GM13976 (cell line): Measurements from ENCODE around the gene FHDC1.

Experiments used
- DNase-seq: peaks from one replicate; pipeline ENCODE4 v3.0.0; 2012; ENCODE audit warnings: low spot score
- in situ Hi-C: fragments of 300-500 bp; cut with MboI; formaldehyde crosslinking; loops from one replicate; pipeline ENCODE4 v1.12.0; 2022; ENCODE audit warnings: low sequenced_read_pairs, mixed read lengths, inconsistent platforms; ENCODE audit not compliant: unreplicated experiment
- TF ChIP-seq, protein P1 (sequence below): IDR thresholded peaks from 2 replicates; pipeline ENCODE4 v1.5.1; 2012; ENCODE audit warnings: borderline replicate concordance, mild to moderate bottlenecking; ENCODE audit not compliant: insufficient read depth; ENCODE audit errors: extremely low read depth, missing control alignments, control extremely low read depth

The FHDC1 gene

DNA sequence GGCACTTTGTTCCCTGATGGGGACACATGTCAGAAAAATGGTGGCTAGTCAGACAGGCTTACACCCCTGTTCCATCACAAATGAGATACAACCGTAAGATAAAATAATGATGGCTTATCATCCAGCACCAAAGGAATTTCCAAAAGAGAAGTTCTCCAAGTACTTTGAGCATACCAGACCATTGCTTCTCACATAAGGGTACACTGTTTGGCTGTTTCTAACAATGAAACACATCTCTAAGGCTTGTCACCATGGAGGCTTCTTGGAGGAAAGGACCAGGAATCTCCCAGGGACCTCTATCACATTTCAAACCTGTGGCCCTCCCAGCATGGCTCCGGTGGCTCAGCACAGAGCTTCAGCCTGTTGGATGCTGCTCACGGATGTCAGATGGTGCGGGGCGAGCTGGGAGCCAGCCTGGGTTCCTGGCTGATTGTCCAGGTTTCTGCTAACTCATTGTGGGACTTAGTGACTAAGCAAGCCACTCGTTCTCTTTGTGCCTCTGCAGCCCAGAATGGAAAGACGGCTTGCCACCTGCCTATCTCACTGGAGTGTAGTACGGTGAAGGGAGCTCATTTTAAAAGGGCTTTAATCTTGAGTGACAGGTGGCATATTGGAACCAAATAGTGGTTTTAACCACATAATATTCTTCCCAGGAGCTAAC is 54.5 kb downstream of the FHDC1 start:
- DNase-seq: no peak
- in situ Hi-C loops: no loop called here
- TF ChIP-seq, protein P1, sequence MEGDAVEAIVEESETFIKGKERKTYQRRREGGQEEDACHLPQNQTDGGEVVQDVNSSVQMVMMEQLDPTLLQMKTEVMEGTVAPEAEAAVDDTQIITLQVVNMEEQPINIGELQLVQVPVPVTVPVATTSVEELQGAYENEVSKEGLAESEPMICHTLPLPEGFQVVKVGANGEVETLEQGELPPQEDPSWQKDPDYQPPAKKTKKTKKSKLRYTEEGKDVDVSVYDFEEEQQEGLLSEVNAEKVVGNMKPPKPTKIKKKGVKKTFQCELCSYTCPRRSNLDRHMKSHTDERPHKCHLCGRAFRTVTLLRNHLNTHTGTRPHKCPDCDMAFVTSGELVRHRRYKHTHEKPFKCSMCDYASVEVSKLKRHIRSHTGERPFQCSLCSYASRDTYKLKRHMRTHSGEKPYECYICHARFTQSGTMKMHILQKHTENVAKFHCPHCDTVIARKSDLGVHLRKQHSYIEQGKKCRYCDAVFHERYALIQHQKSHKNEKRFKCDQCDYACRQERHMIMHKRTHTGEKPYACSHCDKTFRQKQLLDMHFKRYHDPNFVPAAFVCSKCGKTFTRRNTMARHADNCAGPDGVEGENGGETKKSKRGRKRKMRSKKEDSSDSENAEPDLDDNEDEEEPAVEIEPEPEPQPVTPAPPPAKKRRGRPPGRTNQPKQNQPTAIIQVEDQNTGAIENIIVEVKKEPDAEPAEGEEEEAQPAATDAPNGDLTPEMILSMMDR: no peak

- in situ Hi-C loops: no loop called here
- no peak for DNase-seq
- TF ChIP-seq, protein P1: no peak
Observed at GRCh38 chr4:152991398-152991797, 55.3 kb downstream of the FHDC1 start.

DNA sequence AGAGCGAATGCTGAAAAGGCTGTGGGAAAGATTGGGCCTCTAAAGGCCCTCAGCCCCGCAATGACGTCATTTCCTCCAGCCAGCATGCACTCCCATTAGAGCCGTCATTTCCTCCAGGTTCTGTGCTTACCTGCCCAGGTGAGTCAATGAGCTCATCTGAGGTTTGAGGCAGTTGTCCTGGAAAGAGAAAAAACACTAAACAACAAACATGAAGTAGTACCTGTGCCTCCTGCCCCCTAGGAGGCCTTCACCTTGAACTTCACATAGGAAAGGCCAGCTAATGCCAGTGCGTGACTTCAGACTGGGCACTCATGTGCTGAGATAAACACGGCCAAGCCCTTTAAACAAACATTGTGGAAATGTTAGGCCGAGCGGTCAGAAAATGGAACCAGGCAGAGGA is 55.9 kb downstream of the FHDC1 start:
- DNase-seq: no peak
- TF ChIP-seq, protein P1: no peak
- in situ Hi-C loops: no loop called here

DNA sequence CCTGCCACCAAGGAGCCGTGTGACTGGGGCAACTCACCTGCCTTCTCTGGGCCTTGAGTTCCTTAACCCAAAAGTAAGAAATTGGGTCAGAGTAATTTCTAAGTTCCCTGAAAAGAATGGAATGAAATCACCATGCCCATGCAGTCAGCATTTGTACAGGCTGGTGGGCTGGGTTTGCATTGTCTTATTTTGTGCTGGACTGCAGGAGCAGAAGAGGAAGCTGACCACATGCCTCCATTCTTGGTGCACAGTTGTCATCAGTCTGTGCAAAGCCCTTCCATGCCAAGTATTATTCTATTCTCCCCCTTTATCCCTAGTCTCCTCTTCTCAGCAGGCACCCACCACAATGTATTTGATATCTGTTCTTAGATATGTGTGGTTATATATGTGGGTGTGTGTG is 56.3 kb downstream of the FHDC1 start:
- no peak for DNase-seq
- TF ChIP-seq, protein P1: no peak
- in situ Hi-C loops: no loop called here

DNA sequence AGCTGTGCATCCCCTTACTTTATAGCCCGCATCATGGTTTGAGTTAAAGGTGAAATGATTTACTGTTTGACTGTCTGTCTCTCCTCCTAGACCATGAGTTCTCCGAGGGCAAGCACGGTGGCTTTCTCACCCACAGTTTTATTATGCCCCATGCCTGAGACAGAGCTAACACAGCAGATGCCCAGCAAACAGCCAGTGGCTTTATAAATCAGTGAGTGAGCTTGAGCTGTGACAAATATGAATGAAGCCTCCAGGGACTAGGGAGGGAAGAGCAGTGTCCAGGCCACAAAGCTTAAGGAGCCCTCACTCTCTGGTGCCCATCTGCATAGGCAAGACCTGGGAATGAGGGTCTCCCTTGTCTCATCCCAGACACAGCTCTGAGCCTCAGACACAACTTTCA is 57.9 kb downstream of the FHDC1 start:
- in situ Hi-C loops: no loop called here
- TF ChIP-seq, protein P1: no peak
- DNase-seq: no peak

DNA sequence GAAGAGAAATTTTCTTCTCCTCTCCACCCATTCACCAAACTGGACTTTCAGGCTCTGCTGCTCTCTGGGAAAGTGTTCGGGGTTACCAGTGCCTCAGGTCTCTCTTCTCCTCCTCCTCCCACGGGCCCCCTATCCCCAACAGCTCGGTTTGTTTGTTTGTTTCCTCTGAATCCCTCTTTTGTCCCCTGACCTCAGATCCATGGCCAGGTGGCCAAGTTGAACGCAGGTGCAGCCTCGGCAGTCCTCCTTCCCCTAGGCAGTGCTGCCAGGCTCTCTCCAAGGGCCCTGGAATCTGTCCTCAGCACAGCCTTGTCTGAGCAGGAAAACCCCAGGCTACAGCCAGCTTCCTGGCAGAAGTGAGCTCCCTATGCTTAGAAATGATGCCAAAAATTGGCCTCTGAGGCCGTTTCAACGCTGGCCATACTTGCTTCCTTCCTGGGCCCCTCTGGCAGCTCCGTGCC is 60.0 kb downstream of the FHDC1 start:
- TF ChIP-seq, protein P1: no peak
- in situ Hi-C loops: no loop called here

GRCh38 chr4:152996672-152997071 is 60.5 kb downstream of the FHDC1 start:
- in situ Hi-C loops: no loop called here
- DNase-seq: no peak

More for the DNA sequence above, 60.0 kb downstream of the FHDC1 start:
- no peak for DNase-seq

More at GRCh38 chr4:152996672-152997071, 60.5 kb downstream of the FHDC1 start:
- TF ChIP-seq, protein P1: no peak
